Measurements from ENCODE around the gene DIAPH2.

The DIAPH2 gene

DNA sequence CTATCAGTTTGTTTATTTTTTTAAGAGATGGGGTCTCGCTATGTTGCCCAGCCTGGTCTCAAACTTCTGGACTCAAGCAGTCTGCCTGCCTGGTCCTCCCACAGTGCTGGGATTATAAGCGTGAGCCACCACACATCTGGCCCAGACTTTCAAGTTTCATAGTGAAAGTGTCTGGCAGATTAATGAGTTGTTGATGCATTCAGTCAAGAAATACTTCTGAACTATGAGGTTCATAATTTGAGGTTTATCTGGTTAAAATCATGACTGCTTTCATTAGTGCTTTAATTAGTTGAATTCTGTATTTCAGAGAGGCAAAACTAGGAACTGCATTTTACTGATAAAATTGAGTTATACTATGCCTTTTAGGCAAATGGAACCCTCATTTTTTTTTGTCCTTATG, 837.7 kb downstream of the DIAPH2 start:
- no peak for DNase-seq

- no peak for DNase-seq
Observed at GRCh38 chrX:97524340-97524739, 839.7 kb downstream of the DIAPH2 start.

DNA sequence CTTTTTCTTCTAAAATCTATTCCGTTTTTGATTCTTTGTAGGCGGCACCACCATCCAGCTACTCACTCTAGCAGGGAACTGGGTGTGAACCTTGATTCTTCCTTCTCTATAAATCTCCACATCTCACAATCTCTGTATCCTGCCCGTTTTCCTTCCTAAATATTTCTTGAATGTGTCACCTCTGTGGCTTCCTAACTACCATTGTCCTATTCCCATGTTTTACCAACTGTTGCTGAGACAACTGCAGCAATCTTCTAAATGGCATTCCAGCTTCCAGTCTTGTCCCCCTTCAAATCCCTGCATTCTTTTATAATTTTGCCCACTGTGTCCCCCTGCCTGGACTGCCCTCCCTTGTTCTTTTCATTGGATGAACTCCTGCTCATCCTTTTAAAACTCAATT, 840.4 kb downstream of the DIAPH2 start:
- no peak for DNase-seq

DNA sequence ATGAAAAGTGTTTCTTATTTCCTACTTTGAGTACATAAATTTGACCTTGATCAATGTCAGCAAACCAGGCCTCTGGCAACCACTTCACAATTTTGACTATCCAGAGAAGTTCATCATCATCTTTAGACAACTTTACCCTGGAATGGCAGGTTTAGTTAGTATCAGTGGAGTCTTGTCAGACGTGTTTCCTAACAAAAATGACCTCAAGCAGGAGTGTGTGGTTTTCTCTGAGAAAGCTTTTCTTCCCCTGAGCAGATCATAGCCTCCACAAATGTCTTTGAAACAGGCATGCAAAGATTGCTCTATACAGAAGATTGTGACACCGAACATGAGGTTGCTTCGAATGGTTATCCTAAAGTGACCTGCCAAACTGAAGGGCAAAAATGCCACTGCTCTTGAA, 841.3 kb downstream of the DIAPH2 start:
- DNase-seq: no peak

DNA sequence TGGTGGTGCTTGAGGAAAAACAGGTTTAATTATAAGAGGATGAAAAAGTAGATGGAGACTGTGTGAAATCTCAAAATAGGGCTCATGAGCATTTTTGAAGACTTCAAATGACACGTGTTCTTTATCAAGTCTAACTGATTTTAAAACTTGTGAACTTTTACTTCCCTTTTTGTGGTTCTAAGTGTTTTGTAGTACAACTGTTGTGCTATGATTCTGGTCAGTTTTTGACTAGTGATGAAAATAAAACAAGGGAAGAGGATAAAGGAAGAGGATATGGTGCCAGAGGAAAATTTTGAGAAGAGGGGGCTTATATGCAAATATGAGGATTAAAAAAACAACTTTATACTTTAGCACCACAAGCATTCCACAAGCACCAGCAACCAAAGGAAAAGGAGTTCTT, 843.1 kb downstream of the DIAPH2 start:
- no peak for DNase-seq

- no peak for DNase-seq
Observed at GRCh38 chrX:97529536-97530200, 845.0 kb downstream of the DIAPH2 start.

DNA sequence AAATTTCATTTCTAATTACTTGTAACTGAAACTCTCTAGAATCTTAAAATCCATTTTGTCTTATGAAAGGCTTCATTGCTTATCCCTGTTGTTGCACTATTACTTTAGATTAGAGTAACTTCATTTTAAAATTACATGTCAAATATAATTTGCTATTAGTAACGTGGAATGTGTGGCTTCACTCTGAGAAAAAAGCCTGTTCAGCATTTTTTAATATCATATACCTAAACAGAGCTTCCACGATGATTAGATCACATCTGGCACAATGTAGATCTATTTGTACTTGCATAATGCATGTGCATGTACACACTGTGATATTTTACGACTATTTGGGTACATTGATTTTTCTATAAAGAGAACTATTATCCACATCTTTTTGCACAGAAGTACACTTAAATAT, 847.2 kb downstream of the DIAPH2 start:
- no peak for DNase-seq

- no peak for DNase-seq
Observed at GRCh38 chrX:97538745-97539144, 854.1 kb downstream of the DIAPH2 start.

DNA sequence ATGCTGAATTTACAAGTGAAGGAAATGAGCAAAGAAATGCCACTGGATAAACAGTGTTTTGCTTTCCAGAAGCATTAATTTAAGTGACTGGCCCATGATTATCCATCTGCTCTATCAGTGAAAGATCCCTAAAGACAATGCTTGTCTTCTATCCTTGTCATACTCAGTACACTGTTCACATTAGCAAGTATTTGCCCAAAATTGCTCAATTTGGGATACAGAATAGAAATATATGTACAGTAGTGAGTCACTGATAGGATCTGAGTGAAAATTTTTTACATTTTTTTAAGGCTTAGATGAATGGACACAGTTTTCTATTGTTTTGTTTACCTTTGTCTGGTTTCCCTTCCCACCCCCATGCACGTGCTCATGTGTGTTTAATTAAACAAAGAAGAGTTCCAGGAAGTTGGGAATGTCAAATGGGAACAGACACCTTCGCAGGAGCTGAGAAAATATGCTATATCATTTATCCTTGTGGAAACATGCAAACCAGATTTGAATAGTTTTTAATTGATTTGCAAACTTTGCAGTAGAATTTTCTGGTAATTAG, 855.4 kb downstream of the DIAPH2 start:
- DNase-seq: no peak

GRCh38 chrX:97547877-97548578, 863.4 kb downstream of the DIAPH2 start:
- no peak for DNase-seq

DNA sequence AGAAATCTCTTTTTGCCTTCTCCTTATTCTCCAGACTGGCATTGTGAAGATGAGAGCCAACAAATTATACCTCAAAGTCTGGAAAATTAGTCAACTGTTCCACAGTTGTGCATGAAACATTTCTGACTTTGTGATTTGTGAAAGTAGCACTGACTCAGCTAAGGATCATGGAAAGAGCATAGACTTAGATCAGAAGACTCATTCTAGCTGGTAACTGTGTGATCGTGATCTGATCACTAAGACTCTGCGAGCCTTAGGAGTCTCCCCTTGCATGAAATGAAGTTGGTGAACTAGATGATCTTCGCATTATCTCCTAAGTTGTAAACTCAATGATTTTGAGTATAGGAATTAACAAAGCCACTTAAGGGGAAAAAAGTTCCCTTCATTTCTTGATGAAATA, 867.2 kb downstream of the DIAPH2 start:
- DNase-seq: no peak

GRCh38 chrX:97553833-97554232, 869.2 kb downstream of the DIAPH2 start:
- DNase-seq: no peak

GRCh38 chrX:97556359-97556758, 871.7 kb downstream of the DIAPH2 start:
- no peak for DNase-seq

GRCh38 chrX:97563531-97564133, 879.0 kb downstream of the DIAPH2 start:
- DNase-seq: peak; percentile 24

DNA sequence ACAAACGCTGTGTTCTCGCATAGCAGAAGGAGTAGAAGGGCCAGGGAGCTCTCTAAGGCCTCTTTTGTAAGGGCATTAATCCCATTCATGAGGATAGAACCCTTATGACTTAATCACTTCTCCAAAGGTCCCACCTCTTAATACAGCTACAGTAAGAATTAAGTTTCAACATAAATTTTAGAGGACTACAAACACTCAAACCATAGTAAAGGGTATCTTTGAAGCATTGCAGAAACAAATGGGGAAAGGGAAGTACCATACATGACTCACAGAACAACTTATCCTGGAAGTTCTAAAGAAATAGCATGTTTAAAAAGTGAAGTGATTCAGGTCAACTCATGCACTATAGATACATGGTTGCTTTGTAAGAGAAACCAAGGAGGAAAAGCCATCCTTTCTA, 879.9 kb downstream of the DIAPH2 start:
- no peak for DNase-seq

DNA sequence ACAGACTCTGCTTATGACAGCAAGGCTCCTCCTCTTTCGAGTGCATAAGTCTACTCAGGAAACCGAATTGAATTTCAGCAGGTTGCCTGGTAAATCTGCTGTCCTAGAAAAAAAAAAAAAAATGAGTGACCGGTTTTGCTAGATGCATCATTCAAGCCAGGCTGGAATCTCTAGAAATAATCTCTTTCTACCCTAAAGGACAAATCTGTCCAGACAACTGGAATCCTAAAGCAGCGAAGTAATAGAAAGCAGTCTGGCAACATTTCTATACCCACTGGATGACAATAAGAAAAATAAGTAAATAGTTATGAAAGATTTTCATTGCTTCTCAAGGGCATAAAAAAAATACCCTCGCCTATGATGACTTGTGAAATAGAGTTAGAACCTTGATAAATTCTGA, 902.5 kb downstream of the DIAPH2 start:
- DNase-seq: no peak

DNA sequence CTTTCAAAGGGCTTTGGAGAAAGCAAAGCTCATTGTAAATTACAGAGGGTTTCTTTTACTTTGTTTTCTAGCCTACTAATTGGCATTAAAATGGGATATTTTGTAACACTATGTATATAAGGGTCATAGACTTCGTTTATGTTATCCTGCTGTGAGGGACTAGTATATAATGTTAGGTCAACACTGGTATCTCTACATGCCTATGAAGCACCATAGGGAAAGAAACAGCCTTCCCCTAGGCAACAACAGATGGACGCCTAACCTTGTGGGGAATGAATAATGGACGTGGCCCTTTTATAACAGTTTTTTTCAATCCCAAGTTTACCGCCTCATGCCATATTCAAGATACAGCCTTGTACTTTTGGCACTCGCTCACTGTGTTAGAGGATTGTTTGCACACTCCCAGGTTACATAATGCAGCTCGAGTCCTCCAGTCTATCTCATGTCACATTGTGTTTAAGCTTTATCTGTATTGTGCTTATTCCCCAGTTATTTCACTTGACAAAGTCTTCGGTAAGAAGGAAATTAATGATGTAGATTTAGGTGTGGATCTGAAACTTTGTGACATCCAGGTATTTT, 910.1 kb downstream of the DIAPH2 start:
- no peak for DNase-seq

GRCh38 chrX:97597954-97598353, 913.3 kb downstream of the DIAPH2 start:
- DNase-seq: no peak

DNA sequence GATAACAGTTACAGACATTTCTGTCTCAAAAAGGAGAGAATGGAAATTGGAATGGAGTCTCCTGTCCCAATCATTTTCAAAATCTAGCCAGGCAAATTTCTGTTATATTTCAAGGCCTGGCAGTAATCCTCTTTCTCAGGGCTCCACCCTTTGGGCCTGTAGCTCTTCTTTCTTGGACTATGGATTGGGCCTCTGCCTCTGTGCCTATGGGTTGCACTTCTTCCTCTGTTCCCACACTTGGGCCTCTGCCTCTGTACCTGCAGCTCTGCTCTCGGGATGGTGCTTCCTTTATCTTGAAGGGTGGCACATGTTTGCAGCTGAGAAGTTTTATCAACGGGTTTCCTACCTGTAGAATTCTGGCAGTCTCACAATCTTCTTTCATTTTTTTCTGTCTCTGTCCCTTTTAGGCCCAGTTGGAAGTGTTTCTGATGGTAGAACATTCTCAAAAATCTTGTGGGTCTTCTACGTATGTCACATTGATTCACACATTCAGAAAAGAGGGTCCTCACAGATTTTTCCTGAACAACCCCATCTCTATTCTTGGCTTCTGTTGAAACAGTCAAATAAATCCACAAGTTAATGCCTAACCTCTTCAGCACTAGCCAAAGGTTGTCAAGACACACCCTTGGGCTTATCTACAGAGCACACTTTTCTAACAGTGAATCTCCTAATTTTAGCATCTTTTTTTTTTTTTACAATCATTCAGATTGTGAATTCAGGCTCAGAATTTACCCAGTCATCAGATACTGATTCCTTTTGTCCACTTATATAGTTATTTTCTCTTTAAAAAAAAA, 918.0 kb downstream of the DIAPH2 start:
- DNase-seq: no peak

DNA sequence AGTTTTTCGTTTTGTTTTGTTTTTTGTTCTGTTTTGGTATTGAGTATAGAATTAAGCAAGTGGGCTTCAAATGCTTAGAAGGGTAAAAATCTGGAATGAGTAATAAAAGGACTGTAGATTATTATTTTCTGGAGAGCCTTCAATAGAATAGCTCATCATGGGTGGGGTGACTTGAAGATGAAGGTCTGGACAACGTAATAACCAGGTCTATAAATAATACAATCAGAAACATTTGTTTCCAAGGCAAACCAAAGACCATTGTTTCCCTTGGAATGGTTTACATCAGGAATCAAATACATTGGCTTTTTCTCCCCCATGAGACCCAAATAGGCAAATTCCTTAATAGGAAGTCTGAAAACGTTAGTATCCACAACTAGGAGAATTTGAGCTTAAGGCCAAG, 920.6 kb downstream of the DIAPH2 start:
- DNase-seq: no peak

DNA sequence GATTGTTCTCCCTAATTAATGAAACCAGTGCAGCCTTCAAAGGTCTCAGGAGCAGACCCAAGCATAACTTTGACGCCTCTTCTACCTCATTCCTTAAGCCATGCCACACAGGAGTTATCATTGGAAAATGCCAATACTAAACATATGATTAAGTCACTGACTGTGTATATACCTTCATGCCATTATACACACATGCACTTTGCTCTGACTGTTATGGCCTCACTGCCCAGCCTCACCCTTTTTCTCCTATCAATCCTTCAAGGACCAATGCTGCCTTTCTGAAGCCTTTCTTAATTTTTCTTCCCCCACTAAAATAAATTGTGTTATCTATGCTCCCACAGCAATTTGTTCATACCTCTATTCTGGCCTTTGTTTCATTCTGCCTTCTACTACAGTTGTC, 924.7 kb downstream of the DIAPH2 start:
- no peak for DNase-seq

GRCh38 chrX:97609938-97610337, 925.3 kb downstream of the DIAPH2 start:
- no peak for DNase-seq

All from activated gamma-delta T cell treated with Interleukin-2 at 50 U/mL for 16 hours (primary cell).